Measurements from ENCODE around the gene SERPINI1. TPM values are rescaled to one million over a fixed set of nuclear protein-coding genes. Genes with fewer than 3 reads are reported as not detected.

The SERPINI1 gene
- polyA plus RNA-seq, 3 donors = 0.12 to 1.6 (median 0.27) TPM

- Mint-ChIP-seq H3K27me3 (ENCODE audit: low read depth in 3 of 3) (peaks cover 0 to 2% (median 0%) of the 10 kb centered on the region in 3 donors), H3K9me3 (peaks cover 0 to 2% (median 0%) of the 10 kb centered on the region in 7 donors), H3K4me1 (peaks cover 39% of the 10 kb centered on the region), H3K4me3 (no peak overlapping the region), H3K36me3 (no peaks in the 10 kb centered on the region), H3K27ac (peak overlapping the region in 5 of 7 donors; percentile 10 to 75 (median 68))
- Histone ChIP-seq H3K4me1 (ENCODE audit: control insufficient read depth in 1 of 2, insufficient read depth in 2 of 2, low read length in 2 of 2) (peaks cover 14 to 24% of the 10 kb centered on the region in 2 donors), H2AFZ (ENCODE audit: insufficient read depth, low read depth, low read length, poor library complexity, severe bottlenecking) (no peak overlapping the region), H3K9ac (ENCODE audit: insufficient read depth, low read length, poor library complexity, severe bottlenecking) (no peak overlapping the region), H3K4me2 (replicated peaks; ENCODE audit: extremely low read depth, low read length, poor library complexity, severe bottlenecking) (no peak overlapping the region), H3K9me3 (replicated peaks in 1 of 2; ENCODE audit: control insufficient read depth in 1 of 2, insufficient read depth in 1 of 2, low read length in 2 of 2) (no peaks in the 10 kb centered on the region), H3K36me3 (replicated peaks in 1 of 2; ENCODE audit: control insufficient read depth in 1 of 2, insufficient read depth in 2 of 2, low read length in 2 of 2) (no peaks in the 10 kb centered on the region), H3K27me3 (ENCODE audit: control insufficient read depth in 2 of 2, insufficient read depth in 2 of 2, low read length in 2 of 2) (no peaks in the 10 kb centered on the region), H3K27ac (ENCODE audit: low read depth in 1 of 2, low read length in 2 of 2) (no peak overlapping the region), H4K20me1 (ENCODE audit: insufficient read depth, low read length) (no peaks in the 10 kb centered on the region), H3K79me2 (ENCODE audit: insufficient read depth, low read length) (no peaks in the 10 kb centered on the region), H3K4me3 (replicated peaks in 1 of 3; ENCODE audit: low read depth in 2 of 3, low read length in 3 of 3) (no peak overlapping the region)
- WGBS (ENCODE audit: insufficient coverage) = 100% methylated on average over 1 of the region's 2 CpGs
- intact Hi-C loops (cut with micrococcal nuclease) = loop anchor here in 1 of 2 donors (10.0 kb wide), 1 partner anchor 115 kb away; no protein-coding TSS in a partner anchor
- DNase-seq = no peak
- TF ChIP-seq CTCF (IDR thresholded peaks at IDR 0.05) = no peak
These were observed 14.2 kb downstream of the SERPINI1 start for GRCh38 chr3:167749728-167750127.

GRCh38 chr3:167750272-167750971, 14.9 kb downstream of the SERPINI1 start:
- WGBS (ENCODE audit: insufficient coverage) = no CpG with 5 or more reads among the region's 3 CpGs
- Histone ChIP-seq H3K4me1 (ENCODE audit: control insufficient read depth in 1 of 2, insufficient read depth in 2 of 2, low read length in 2 of 2) (peaks cover 14 to 24% of the 10 kb centered on the region in 2 donors), H3K4me2 (replicated peaks; ENCODE audit: extremely low read depth, low read length, poor library complexity, severe bottlenecking) (no peak overlapping the region), H3K36me3 (replicated peaks in 1 of 2; ENCODE audit: control insufficient read depth in 1 of 2, insufficient read depth in 2 of 2, low read length in 2 of 2) (no peaks in the 10 kb centered on the region), H3K27ac (ENCODE audit: low read depth in 1 of 2, low read length in 2 of 2) (no peak overlapping the region), H3K4me3 (replicated peaks in 1 of 3; ENCODE audit: low read depth in 2 of 3, low read length in 3 of 3) (no peak overlapping the region), H3K27me3 (ENCODE audit: control insufficient read depth in 2 of 2, insufficient read depth in 2 of 2, low read length in 2 of 2) (no peaks in the 10 kb centered on the region), H3K79me2 (ENCODE audit: insufficient read depth, low read length) (no peaks in the 10 kb centered on the region), H4K20me1 (ENCODE audit: insufficient read depth, low read length) (no peaks in the 10 kb centered on the region), H3K9ac (ENCODE audit: insufficient read depth, low read length, poor library complexity, severe bottlenecking) (no peak overlapping the region), H2AFZ (ENCODE audit: insufficient read depth, low read depth, low read length, poor library complexity, severe bottlenecking) (no peak overlapping the region), H3K9me3 (replicated peaks in 1 of 2; ENCODE audit: control insufficient read depth in 1 of 2, insufficient read depth in 1 of 2, low read length in 2 of 2) (no peaks in the 10 kb centered on the region)
- Mint-ChIP-seq H3K27me3 (ENCODE audit: low read depth in 3 of 3) (peaks cover 0 to 2% (median 0%) of the 10 kb centered on the region in 3 donors), H3K9me3 (peaks cover 0 to 2% (median 0%) of the 10 kb centered on the region in 7 donors), H3K27ac (peak overlapping the region in 5 of 7 donors; percentile 31 to 82 (median 67)), H3K36me3 (no peaks in the 10 kb centered on the region), H3K4me1 (peaks cover 39% of the 10 kb centered on the region), H3K4me3 (peak overlapping the region in 1 of 2 donors; percentile 63)
- TF ChIP-seq CTCF (IDR thresholded peaks at IDR 0.05) = no peak
- DNase-seq = peak; percentile 67 to 74 (median 67)
- intact Hi-C loops (cut with micrococcal nuclease) = no loop called here

All from CD14-positive monocyte (primary cell).